ENCODE data around the gene CACNA1H.
"Not testable (repeated sequence)": the region's sequence is repeated elsewhere in the genome, so short reads cannot be mapped to it uniquely, and the experiment has no call there.

Gene CACNA1H

GRCh38 chr16:1224558-1224957 is 71.7 kb downstream of the CACNA1H start:
- DNase-seq (ENCODE audit: low read depth, low spot score): no peak

- DNase-seq (ENCODE audit: low read depth, low spot score): no peak
Observed at GRCh38 chr16:1225051-1225451, 72.1 kb downstream of the CACNA1H start, which contains the start of gene TPSG1. Gene TPSG1 (minus strand): TSS chr16:1225268. CDS start chr16:1225252, 16 bp downstream.

- DNase-seq (ENCODE audit: low read depth, low spot score): not testable (repeated sequence)
Observed at GRCh38 chr16:1225728-1226311, 72.9 kb downstream of the CACNA1H start.

- not testable (repeated sequence) for DNase-seq (ENCODE audit: low read depth, low spot score)
Observed at GRCh38 chr16:1226692-1227091, 73.8 kb downstream of the CACNA1H start.

- not testable (repeated sequence) for DNase-seq (ENCODE audit: low read depth, low spot score)
Observed at GRCh38 chr16:1228227-1228626, 75.3 kb downstream of the CACNA1H start.

GRCh38 chr16:1229476-1229875 is 76.6 kb downstream of the CACNA1H start:
- DNase-seq (ENCODE audit: low read depth, low spot score): not testable (repeated sequence)

GRCh38 chr16:1230084-1230470 is 77.2 kb downstream of the CACNA1H start, which contains the start of gene TPSB2:
Gene TPSB2 (minus strand): TSS chr16:1230184. CDS start chr16:1229951, 233 bp downstream.
- DNase-seq (ENCODE audit: low read depth, low spot score): not testable (repeated sequence)

- DNase-seq (ENCODE audit: low read depth, low spot score): not testable (repeated sequence)
Observed at GRCh38 chr16:1230471-1231212, 77.7 kb downstream of the CACNA1H start.

GRCh38 chr16:1231301-1231700 is 78.4 kb downstream of the CACNA1H start:
- DNase-seq (ENCODE audit: low read depth, low spot score): not testable (repeated sequence)

GRCh38 chr16:1232049-1232748 is 79.3 kb downstream of the CACNA1H start:
- not testable (repeated sequence) for DNase-seq (ENCODE audit: low read depth, low spot score)

GRCh38 chr16:1236659-1237058 is 83.8 kb downstream of the CACNA1H start:
- DNase-seq (ENCODE audit: low read depth, low spot score): not testable (repeated sequence)

GRCh38 chr16:1237990-1238389 is 85.1 kb downstream of the CACNA1H start:
- no peak for DNase-seq (ENCODE audit: low read depth, low spot score)

GRCh38 chr16:1238909-1239308 is 86.0 kb downstream of the CACNA1H start:
- DNase-seq (ENCODE audit: low read depth, low spot score): not testable (repeated sequence)

- not testable (repeated sequence) for DNase-seq (ENCODE audit: low read depth, low spot score)
Observed at GRCh38 chr16:1239575-1239974, 86.7 kb downstream of the CACNA1H start.

GRCh38 chr16:1240436-1240835 is 87.5 kb downstream of the CACNA1H start, which contains the start of gene TPSAB1:
Gene TPSAB1 (plus strand): TSS chr16:1240705. CDS start chr16:1240939, 234 bp downstream.
- not testable (repeated sequence) for DNase-seq (ENCODE audit: low read depth, low spot score)

- DNase-seq (ENCODE audit: low read depth, low spot score): not testable (repeated sequence)
Observed at GRCh38 chr16:1241081-1241480, 88.2 kb downstream of the CACNA1H start.

- not testable (repeated sequence) for DNase-seq (ENCODE audit: low read depth, low spot score)
Observed at GRCh38 chr16:1243363-1243762, 90.5 kb downstream of the CACNA1H start.

GRCh38 chr16:1243907-1244850 is 91.3 kb downstream of the CACNA1H start:
- not testable (repeated sequence) for DNase-seq (ENCODE audit: low read depth, low spot score)

GRCh38 chr16:1244881-1245280 is 92.0 kb downstream of the CACNA1H start:
- DNase-seq (ENCODE audit: low read depth, low spot score): no peak

- DNase-seq (ENCODE audit: low read depth, low spot score): no peak
Observed at GRCh38 chr16:1245452-1246020, 92.6 kb downstream of the CACNA1H start.

Measured in activated naive CD8-positive, alpha-beta T cell treated with anti-CD3 and anti-CD28 coated beads, Interleukin-2, amount 50 U/mL, for 16 hours (primary cell).